Panc1 (cell line): ENCODE measurements around the gene DCHS1. TPM values are rescaled to one million over a fixed set of nuclear protein-coding genes. Genes with fewer than 3 reads are reported as not detected.

Experiments used
- ATAC-seq: fragments of 200-7000 bp; cut with Tn5 transposase; 2 replicates; pipeline ENCODE4 v1.9.1; 2020; ENCODE audit warnings: mild to moderate bottlenecking, moderate library complexity
- BruUV-seq: library from RNA; stranded (reverse); fragments of 400-500 nt; replicated peaks from 2 replicates; lab custom pipeline; 2021; lab: Mats Ljungman, UMichigan
- CTCF ChIA-PET: fragments of 300-600 bp; sonication (Branson Sonifier 250); formaldehyde crosslinking; loops from one replicate; lab custom pipeline; 2022; ENCODE audit warnings: antibody characterized with exemption; lab: Charles Lee
- POLR2A ChIA-PET: fragments of 300-600 bp; sonication (Branson Sonifier 250); formaldehyde crosslinking; loops from one replicate; lab custom pipeline; 2022; ENCODE audit warnings: antibody characterized with exemption; lab: Charles Lee
- DNase-seq: peaks from one replicate; pipeline ENCODE4 v3.0.0-alpha.2; 2010; ENCODE audit warnings: low read depth, low spot score
- H3K27ac ChIP-seq: 2 replicates; pipeline ENCODE4 v1.5.1; 2011; ENCODE audit warnings: mild to moderate bottlenecking, low read length, inconsistent platforms
- H3K27me3 ChIP-seq: fragments of 200-500 bp; sonication (Bioruptor generic); 2 replicates; pipeline ENCODE4 v1.6.0; 2014; ENCODE audit warnings: low read length, inconsistent platforms; ENCODE audit not compliant: control insufficient read depth, insufficient read depth
- H3K36me3 ChIP-seq: fragments of 200-500 bp; sonication (Bioruptor generic); 2 replicates; pipeline ENCODE4 v1.5.1; 2014; ENCODE audit warnings: inconsistent platforms, mild to moderate bottlenecking, low read length, moderate library complexity; ENCODE audit not compliant: control insufficient read depth, insufficient read depth
- H3K4me1 ChIP-seq: 2 replicates; pipeline ENCODE4 v1.5.1; 2011; ENCODE audit warnings: inconsistent platforms, mild to moderate bottlenecking, low read length, moderate library complexity; ENCODE audit not compliant: control insufficient read depth, insufficient read depth
- H3K4me3 ChIP-seq, 2 experiments: 2 replicates each; pipeline ENCODE4 v1.5.1; 2011 to 2012; ENCODE audit warnings: low read depth in 2 of 2, low read length in 2 of 2, mild to moderate bottlenecking in 2 of 2, inconsistent platforms in 1 of 2, moderate library complexity in 1 of 2
- H3K9me3 ChIP-seq: fragments of 200-500 bp; sonication (Bioruptor generic); 2 replicates; pipeline ENCODE4 v1.5.1; 2014; ENCODE audit warnings: low read depth, mild to moderate bottlenecking, inconsistent platforms, low read length, moderate library complexity; ENCODE audit not compliant: control insufficient read depth, insufficient read depth
- CTCF ChIP-seq: fragments of 450-650 bp; IDR thresholded peaks from 2 replicates; pipeline ENCODE4 v1.5.1; 2017; ENCODE audit warnings: mild to moderate bottlenecking
- POLR2AphosphoS5 ChIP-seq: IDR thresholded peaks from 2 replicates; pipeline ENCODE4 v1.6.1; 2012; ENCODE audit warnings: mild to moderate bottlenecking, low read depth, low read length, moderate library complexity
- REST ChIP-seq, 2 experiments: IDR thresholded peaks; 2 replicates each; pipeline ENCODE4 v1.6.1; 2011 to 2012; ENCODE audit warnings: low read depth in 2 of 2, control low read depth in 1 of 2, low read length in 1 of 2, mild to moderate bottlenecking in 1 of 2, moderate library complexity in 1 of 2; ENCODE audit not compliant: insufficient read depth in 1 of 2
- SIN3A ChIP-seq: IDR thresholded peaks from 2 replicates; pipeline ENCODE4 v1.6.1; 2012; ENCODE audit warnings: low read depth, mild to moderate bottlenecking, low read length, moderate library complexity, borderline replicate concordance; ENCODE audit not compliant: insufficient read depth
- TCF7L2 ChIP-seq: IDR thresholded peaks from 2 replicates; pipeline ENCODE4 v1.6.1; 2011; ENCODE audit warnings: mild to moderate bottlenecking, low read depth, low read length, inconsistent platforms
- in situ Hi-C: cut with HindIII; loops from 2 replicates; pipeline ENCODE4 v1.10.0; 2016; ENCODE audit warnings: low sequenced_read_pairs, low pct_unique_long_range_greater_than_20kb
- intact Hi-C: fragments of 100-400 bp; cut with micrococcal nuclease; formaldehyde crosslinking; loops from one replicate; pipeline ENCODE4 v1.10.0; 2022; ENCODE audit not compliant: unreplicated experiment
- total RNA-seq: library from RNA; stranded (reverse); gene quantifications from one replicate; pipeline ENCODE4 v1.2.1, GENCODE V29; 2021; ENCODE audit not compliant: unreplicated experiment

The DCHS1 gene
- total RNA-seq, 1 experiment from 2014 or later: 2.2 TPM

DNA sequence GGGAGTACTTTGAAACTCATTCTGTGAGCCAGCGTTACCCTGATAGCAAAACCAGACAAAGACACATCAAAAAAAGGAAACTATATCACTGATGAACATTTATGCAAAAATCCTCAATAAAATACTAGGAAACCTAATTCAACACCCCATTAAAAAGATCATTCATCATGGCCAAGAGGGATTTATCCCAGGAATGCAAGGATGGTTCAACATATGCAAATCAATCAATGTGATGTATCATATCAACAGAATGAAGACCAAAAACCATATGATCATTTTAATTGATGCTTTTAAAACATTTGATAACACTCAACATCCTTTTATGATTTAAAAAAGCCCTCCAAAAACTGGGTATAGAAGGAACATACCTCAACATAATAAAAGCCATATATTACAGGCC is 72.0 kb downstream of the DCHS1 start:
- no peak for ATAC-seq
- in situ Hi-C loops (no loop called here), intact Hi-C loops (no loop called here)
- POLR2A ChIA-PET: no interaction called here
- Histone ChIP-seq H3K27ac (no peak overlapping the region), H3K4me3 (no peak overlapping the region), H3K27me3 (no peaks in the 10 kb centered on the region), H3K9me3 (no peaks in the 10 kb centered on the region; the same call in 1 of the 2 replicates), H3K4me1 (no peaks in the 10 kb centered on the region), H3K36me3 (no peaks in the 10 kb centered on the region)
- no peak for DNase-seq
- TF ChIP-seq REST (IDR thresholded peaks at IDR 0.05; ENCODE audit: insufficient read depth in 1 of 2, low read depth in 2 of 2, low read length in 1 of 2) (no peak), CTCF (no peak)
- CTCF ChIA-PET: no interaction called here
- BruUV-seq: no TSS peak

DNA sequence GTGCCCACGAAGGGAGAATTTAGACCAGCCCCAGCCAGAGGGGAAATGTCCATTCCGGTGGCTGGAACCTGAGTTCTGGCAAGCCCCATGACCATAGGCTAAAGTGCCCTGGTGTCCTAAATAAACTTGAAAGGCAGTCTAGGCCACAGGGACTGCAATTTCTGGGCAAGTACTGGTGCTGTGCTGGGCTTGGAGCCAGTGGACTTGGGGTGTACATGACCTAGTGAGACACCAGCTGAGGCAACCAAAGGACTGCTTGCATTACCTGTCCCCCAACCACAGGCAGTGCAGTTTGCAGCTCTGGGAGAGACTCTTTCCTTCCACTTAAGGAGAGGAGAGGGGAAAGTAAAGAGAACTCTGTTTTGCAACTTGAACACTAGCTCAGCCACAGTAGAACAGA is 75.9 kb downstream of the DCHS1 start:
- intact Hi-C loops: no loop called here

DNA sequence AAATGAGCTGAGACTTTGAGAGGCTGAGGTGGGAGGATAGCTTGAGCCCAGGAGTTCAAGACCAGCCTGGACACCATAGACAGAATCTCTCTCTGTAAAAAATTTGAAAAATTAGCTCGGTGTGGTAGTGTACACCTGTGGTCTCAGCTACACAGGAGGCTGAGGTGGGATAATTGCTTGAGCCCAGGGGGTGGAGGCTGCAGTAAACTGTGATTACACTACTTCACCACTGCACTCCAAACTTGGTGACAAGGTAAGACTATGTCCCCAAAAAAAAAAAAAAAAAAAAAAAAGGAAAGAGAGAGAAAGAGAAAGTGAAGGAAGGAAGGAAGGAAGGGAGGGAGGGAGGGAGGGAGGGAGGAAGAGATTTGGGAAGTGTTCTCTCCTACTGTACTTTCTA is 77.5 kb downstream of the DCHS1 start:
- Histone ChIP-seq H3K36me3 (no peaks in the 10 kb centered on the region), H3K27ac (no peak overlapping the region), H3K27me3 (no peaks in the 10 kb centered on the region), H3K4me3 (no peak overlapping the region), H3K4me1 (no peaks in the 10 kb centered on the region), H3K9me3 (no peaks in the 10 kb centered on the region)
- intact Hi-C loops: no loop called here
- in situ Hi-C loops: no loop called here
- no TSS peak for BruUV-seq
- POLR2A ChIA-PET: interaction anchor here (0.7 kb wide), 3 partner anchors 9 to 1070 kb away, joined by 3 read pairs; no protein-coding TSS in a partner anchor
- no peak for DNase-seq
- TF ChIP-seq POLR2AphosphoS5: no peak
- TF ChIP-seq SIN3A: no peak
- TF ChIP-seq CTCF: no peak
- no peak for TF ChIP-seq REST (IDR thresholded peaks at IDR 0.05; ENCODE audit: insufficient read depth in 1 of 2, low read depth in 2 of 2, low read length in 1 of 2)
- no peak for TF ChIP-seq TCF7L2
- ATAC-seq: no peak
- CTCF ChIA-PET: no interaction called here

More for the DNA sequence above, 75.9 kb downstream of the DCHS1 start:
- no peaks in the 10 kb centered on the region for H3K4me1 ChIP-seq
- ChIA-PET POLR2A (no interaction called here), CTCF (no interaction called here)
- ATAC-seq: no peak
- H3K27me3 ChIP-seq: no peaks in the 10 kb centered on the region
- DNase-seq: no peak
- H3K9me3 ChIP-seq: no peaks in the 10 kb centered on the region; the same call in 1 of the 2 replicates
- in situ Hi-C loops: no loop called here
- H3K36me3 ChIP-seq: no peaks in the 10 kb centered on the region
- no peak overlapping the region for H3K27ac ChIP-seq
- H3K4me3 ChIP-seq: no peak overlapping the region
- TF ChIP-seq SIN3A: no peak
- BruUV-seq: no TSS peak
